ENCODE results near the gene MS4A4A.
"Not testable (repeated sequence)": the region's sequence is repeated elsewhere in the genome, so short reads cannot be mapped to it uniquely, and the experiment has no call there.

Gene MS4A4A
- 47.9 to 199 (median 115) reads per million in 18 experiments for total RNA-seq

DNA sequence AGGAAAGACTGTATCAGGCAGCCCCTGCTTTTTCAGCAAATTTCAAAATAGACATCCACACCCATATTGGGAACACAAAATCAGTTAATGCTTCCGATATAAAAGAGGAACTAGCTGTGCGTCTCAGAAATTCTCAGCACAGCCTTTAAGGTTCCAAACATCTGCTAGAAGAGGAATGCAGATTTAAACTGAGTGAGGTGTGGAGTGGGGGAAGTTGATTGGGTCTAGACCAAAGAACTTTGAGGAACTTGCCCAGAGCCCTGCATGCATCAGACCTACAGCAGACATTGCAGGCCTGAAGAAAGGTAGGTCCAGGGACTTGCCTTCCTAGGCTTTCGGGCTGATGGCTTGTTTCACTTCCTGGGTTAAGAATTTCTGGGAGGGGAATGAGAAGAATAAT, at the start of gene MS4A4A:
Gene MS4A4A (plus strand): TSS at position 255 of the 400 bp plus-strand sequence. CDS start 10 bp downstream, at position 265.
- peak; percentile 68 to 90 for DNase-seq

GRCh38 chr11:60230681-60231080, 49.8 kb upstream of the MS4A4A start:
- peak in 1 of 2 donors; percentile 10 for DNase-seq

GRCh38 chr11:60235321-60235720, 45.1 kb upstream of the MS4A4A start:
- peak; percentile 49 to 77 for DNase-seq

- DNase-seq = no peak
These were observed 39.8 kb upstream of the MS4A4A start for GRCh38 chr11:60240662-60241061.

DNA sequence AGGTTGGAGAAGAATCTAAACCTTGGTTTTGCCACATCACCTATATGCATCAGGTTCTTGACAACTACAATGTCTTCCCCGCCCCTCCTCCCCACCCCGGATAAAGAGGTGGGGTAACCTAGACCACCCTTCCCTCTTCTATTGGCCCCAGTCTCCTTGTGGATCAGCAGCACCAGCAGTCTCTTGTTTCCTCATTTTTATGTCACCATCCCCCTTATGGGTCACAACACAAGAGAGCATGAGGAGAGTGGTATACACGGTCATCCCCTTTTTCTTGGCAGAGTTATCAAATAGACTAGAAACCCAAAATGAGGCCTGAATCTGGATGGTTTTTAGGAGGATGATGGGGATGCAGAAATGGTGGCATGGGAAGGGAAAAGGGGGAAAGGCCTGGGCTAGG, 38.7 kb upstream of the MS4A4A start:
- no peak for DNase-seq

GRCh38 chr11:60242740-60243239, 37.7 kb upstream of the MS4A4A start, which contains the start of gene MS4A4E:
Gene MS4A4E, minus strand, starts transcription at chr11:60243137. Its CDS starts 13,082 bp downstream, at chr11:60230055.
- peak; percentile 16 to 76 for DNase-seq

- DNase-seq = peak; percentile 52 to 67
These were observed 28.8 kb upstream of the MS4A4A start for GRCh38 chr11:60251485-60252212.

- peak in 1 of 2 donors; percentile 37 for DNase-seq
These were observed 28.0 kb upstream of the MS4A4A start for GRCh38 chr11:60252213-60253108.

DNA sequence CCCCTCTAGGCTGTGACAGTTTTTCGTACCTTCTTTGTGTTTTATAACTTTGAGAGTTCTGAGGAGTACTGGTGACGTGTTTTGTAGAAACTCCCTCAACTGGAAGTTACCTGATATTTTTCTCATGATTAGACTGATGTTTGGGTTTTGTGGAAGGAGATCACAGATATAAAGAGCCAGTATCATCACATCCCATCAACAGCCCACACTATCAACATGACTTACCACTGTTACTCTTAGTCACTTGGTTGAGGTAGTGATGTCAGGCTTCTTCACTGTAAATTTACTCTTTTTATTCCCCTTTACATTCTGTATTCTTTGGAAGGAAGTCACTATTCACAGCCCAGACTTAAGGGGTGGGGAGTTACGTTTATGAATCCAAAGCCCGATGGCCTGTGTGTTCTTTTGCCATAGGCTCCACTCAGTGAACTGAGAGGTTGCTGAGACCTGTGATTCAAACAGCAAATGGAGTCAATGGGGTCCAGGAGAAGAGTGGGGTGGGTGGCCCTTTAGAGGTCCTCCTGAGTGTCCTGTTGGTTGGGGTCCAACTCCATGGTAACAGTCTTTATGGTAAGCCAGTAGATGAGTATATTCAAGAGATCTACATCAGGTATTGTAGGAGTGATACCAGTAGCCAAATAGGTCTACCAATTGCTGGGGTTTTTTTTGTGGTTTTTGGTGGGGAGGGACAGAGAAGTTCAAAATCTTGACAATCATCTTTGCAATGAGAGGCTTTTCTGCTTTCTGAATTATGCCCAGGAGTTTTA, 22.3 kb upstream of the MS4A4A start:
- DNase-seq = no peak

DNA sequence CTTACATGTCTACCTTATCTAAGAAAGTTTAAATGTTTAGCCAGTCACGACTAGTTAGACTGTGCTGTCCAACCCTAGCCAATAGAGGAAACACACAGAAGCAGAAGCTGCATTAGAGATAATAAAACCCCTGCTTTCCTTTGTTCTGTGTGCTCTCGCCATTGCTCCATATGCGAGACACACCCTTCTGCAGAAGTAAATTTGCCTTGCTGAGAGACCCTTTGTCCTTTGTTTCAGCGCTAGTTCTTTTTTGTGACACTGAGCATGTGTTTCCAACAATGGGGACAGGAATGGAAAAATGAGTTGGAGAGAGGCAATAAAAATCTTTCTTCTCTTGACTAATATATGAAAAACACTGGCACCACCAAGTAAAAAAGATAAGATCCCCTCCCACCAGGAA, 19.5 kb upstream of the MS4A4A start:
- DNase-seq = no peak

- peak; percentile 64 to 67 for DNase-seq
These were observed 17.1 kb upstream of the MS4A4A start for GRCh38 chr11:60263402-60263801.

- no peak for DNase-seq
These were observed 15.8 kb upstream of the MS4A4A start for GRCh38 chr11:60264644-60265043.

- peak; percentile 65 to 81 for DNase-seq
These were observed 14.9 kb upstream of the MS4A4A start for GRCh38 chr11:60265373-60266214.

GRCh38 chr11:60274416-60274815, 6.0 kb upstream of the MS4A4A start:
- peak; percentile 50 to 69 for DNase-seq

DNA sequence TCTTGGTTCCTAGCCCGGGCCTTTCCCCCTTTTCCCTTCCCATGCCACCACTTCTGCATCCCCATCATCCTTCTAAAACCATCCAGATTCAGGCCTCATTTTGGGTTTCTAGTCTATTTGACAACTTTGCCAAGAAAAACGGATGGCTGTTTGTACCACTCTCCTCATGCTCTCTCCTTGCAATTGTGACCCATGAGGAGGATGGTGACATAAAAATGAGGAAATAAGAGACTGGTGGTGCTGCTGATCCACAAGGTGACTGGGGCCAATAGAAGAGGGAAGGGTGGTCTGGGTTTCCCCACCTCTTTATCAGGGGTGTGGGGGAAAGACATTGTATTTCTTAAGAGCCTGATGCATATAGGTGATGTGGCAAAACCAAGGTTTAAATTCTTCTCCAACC, 1.0 kb downstream of the MS4A4A start:
- peak; percentile 62 to 70 for DNase-seq

DNA sequence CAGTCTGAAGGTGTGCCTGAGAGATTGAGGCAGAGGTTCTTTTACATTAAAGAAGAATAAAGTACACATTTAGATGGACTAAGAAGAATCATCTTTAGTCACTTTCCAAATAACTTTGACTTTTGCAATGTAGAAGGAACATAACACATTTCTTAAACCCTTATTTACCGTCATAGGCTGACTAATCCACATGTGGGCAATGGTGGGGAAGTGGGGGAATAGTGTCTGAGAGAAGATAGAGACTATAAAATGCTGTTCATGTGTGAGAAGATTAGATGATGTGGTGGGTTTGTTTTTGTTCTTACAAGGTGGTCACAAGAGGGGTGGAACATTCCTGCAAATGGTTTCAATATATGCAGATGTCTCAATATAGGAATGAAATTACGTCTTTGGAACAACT, 1.8 kb downstream of the MS4A4A start:
- peak; percentile 79 to 88 for DNase-seq

DNA sequence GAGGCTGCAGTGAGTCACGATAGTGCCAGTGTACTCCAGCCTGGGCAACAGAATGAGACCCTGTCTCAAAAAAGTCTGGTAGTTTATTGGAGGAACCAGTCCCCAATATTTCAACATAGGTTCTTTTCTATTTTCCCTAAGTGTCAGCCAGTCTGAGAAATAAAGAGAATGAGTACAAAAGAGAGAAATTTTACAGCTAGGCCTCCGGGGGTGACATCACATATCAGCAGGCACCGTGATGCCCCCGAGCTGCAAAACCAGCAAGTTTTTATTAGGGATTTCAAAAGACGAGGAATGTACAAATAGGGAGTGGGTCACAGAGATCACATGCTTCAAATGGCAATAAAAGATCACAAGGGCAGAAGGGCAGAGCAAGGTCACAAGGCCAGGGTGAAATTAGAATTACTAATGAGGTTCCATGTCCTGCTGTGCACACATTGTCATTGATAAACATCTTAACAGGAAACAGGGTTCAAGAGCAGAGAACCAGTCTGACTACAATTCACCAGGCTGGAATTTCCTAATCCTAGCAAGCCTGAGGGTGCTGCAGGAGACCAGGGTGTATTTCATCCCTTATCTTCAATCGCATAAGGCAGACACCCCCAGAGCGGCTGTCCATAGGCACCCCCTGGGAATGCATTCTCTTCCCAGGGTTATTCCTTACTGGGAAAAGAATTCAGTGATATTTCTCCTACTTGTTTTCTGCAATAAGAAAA, 5.1 kb downstream of the MS4A4A start:
- DNase-seq = peak; percentile 29 to 52

DNA sequence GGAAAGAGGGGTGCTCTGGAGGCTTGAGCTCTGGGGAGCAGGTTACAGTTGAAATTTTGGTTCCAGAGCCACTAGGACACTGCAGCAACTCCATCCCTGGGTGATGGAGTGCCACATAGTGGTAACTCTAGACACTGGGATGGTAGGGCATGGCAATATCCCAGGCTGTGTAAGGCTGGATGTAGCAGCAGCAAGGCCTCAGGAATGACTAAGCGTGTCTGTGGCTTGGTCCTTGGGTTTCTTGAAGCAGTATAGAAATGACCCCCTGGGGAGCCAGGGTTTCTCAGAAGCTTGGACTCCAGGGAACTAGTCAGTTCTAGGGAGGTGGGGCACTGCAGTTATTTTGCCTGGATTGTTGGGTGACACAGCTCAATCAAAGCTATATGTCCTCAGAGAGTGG, 8.1 kb downstream of the MS4A4A start:
- DNase-seq = no peak

GRCh38 chr11:60292145-60292544, 11.7 kb downstream of the MS4A4A start:
- no peak for DNase-seq

DNA sequence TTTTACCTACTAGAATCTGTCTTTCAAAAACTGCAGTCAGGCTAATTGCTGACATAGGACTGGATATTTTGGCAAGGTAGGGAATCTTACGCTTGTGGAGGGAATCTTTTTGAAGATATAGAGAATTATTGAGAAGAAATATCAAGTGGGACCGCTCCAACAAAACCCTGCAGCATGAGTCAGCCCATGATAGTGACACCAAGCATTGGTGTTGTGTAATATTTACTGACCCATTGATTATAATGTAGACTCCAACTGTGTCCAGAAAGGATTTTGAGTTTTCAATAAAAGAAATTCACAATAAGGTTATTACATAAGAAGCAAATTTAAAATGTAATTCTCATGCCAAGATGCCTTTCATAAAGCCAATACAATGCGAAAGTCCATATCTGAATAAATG, 20.7 kb downstream of the MS4A4A start:
- DNase-seq = no peak

DNA sequence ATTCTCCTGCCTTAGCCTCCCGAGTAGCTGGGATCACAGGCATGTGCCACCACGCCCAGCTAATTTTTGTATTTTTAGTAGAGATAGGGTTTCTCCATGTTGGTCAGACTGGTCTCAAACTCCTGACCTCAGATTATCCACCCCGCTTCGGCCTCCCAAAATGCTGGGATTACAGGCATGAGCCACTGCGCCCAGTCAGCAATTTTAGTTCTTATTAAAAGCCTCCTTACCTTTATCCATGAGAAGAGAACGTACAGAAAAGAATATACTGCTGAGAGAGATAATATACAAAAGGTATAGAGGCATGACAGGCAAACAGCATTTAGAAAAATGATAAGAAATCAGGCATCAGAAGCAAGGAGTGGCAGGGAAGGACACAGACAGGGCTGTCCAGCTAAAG, 21.4 kb downstream of the MS4A4A start:
- not testable (repeated sequence) for DNase-seq
